ENCODE results near the gene RFC1. TPM values are rescaled to one million over a fixed set of nuclear protein-coding genes. Genes with fewer than 3 reads are reported as not detected.
"Not testable (repeated sequence)": the region's sequence is repeated elsewhere in the genome, so short reads cannot be mapped to it uniquely, and the experiment has no call there.

Gene RFC1, protein sequence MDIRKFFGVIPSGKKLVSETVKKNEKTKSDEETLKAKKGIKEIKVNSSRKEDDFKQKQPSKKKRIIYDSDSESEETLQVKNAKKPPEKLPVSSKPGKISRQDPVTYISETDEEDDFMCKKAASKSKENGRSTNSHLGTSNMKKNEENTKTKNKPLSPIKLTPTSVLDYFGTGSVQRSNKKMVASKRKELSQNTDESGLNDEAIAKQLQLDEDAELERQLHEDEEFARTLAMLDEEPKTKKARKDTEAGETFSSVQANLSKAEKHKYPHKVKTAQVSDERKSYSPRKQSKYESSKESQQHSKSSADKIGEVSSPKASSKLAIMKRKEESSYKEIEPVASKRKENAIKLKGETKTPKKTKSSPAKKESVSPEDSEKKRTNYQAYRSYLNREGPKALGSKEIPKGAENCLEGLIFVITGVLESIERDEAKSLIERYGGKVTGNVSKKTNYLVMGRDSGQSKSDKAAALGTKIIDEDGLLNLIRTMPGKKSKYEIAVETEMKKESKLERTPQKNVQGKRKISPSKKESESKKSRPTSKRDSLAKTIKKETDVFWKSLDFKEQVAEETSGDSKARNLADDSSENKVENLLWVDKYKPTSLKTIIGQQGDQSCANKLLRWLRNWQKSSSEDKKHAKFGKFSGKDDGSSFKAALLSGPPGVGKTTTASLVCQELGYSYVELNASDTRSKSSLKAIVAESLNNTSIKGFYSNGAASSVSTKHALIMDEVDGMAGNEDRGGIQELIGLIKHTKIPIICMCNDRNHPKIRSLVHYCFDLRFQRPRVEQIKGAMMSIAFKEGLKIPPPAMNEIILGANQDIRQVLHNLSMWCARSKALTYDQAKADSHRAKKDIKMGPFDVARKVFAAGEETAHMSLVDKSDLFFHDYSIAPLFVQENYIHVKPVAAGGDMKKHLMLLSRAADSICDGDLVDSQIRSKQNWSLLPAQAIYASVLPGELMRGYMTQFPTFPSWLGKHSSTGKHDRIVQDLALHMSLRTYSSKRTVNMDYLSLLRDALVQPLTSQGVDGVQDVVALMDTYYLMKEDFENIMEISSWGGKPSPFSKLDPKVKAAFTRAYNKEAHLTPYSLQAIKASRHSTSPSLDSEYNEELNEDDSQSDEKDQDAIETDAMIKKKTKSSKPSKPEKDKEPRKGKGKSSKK
- total RNA-seq (38.4 TPM), polyA plus RNA-seq (ENCODE audit: insufficient read depth, low read depth, low replicate concordance) (14.5 TPM)
- long read RNA-seq, donor 1, full-length matches to known transcripts, result 4 of 37 reads
- long read RNA-seq, donor 1, partial matches to known transcripts, result 33 of 37 reads
- long read RNA-seq, donor 1, other reads (novel, unspliced or antisense), result 0 of 37 reads
- long read RNA-seq, donor 2, full-length matches to known transcripts, result 3 of 48 reads
- long read RNA-seq, donor 2, partial matches to known transcripts, result 45 of 48 reads
- long read RNA-seq, donor 2, other reads (novel, unspliced or antisense), result 0 of 48 reads
- long read RNA-seq, donor 3, full-length matches to known transcripts, result 2 of 53 reads
- long read RNA-seq, donor 3, partial matches to known transcripts, result 51 of 53 reads
- long read RNA-seq, donor 3, other reads (novel, unspliced or antisense), result 0 of 53 reads
- long read RNA-seq, donor 4, full-length matches to known transcripts, result 4 of 21 reads
- long read RNA-seq, donor 4, partial matches to known transcripts, result 17 of 21 reads
- long read RNA-seq, donor 4, other reads (novel, unspliced or antisense), result 0 of 21 reads
- long read RNA-seq, donor 5, result 0 reads
- long read RNA-seq, donor 6, full-length matches to known transcripts, result 2 of 39 reads
- long read RNA-seq, donor 6, partial matches to known transcripts, result 37 of 39 reads
- long read RNA-seq, donor 6, other reads (novel, unspliced or antisense), result 0 of 39 reads
- long read RNA-seq, donor 7, full-length matches to known transcripts, result 6 of 16 reads
- long read RNA-seq, donor 7, partial matches to known transcripts, result 8 of 16 reads
- long read RNA-seq, donor 7, other reads (novel, unspliced or antisense), result 2 of 16 reads
- long read RNA-seq, donor 8, full-length matches to known transcripts, result 4 of 17 reads
- long read RNA-seq, donor 8, partial matches to known transcripts, result 13 of 17 reads
- long read RNA-seq, donor 8, other reads (novel, unspliced or antisense), result 0 of 17 reads
- long read RNA-seq, donor 9, partial matches to known transcripts, result 0 of 2 reads
- long read RNA-seq, donor 9, other reads (novel, unspliced or antisense), result 0 of 2 reads
- long read RNA-seq, donor 10, full-length matches to known transcripts, result 3 of 39 reads
- long read RNA-seq, donor 10, partial matches to known transcripts, result 36 of 39 reads
- long read RNA-seq, donor 10, other reads (novel, unspliced or antisense), result 0 of 39 reads

DNA sequence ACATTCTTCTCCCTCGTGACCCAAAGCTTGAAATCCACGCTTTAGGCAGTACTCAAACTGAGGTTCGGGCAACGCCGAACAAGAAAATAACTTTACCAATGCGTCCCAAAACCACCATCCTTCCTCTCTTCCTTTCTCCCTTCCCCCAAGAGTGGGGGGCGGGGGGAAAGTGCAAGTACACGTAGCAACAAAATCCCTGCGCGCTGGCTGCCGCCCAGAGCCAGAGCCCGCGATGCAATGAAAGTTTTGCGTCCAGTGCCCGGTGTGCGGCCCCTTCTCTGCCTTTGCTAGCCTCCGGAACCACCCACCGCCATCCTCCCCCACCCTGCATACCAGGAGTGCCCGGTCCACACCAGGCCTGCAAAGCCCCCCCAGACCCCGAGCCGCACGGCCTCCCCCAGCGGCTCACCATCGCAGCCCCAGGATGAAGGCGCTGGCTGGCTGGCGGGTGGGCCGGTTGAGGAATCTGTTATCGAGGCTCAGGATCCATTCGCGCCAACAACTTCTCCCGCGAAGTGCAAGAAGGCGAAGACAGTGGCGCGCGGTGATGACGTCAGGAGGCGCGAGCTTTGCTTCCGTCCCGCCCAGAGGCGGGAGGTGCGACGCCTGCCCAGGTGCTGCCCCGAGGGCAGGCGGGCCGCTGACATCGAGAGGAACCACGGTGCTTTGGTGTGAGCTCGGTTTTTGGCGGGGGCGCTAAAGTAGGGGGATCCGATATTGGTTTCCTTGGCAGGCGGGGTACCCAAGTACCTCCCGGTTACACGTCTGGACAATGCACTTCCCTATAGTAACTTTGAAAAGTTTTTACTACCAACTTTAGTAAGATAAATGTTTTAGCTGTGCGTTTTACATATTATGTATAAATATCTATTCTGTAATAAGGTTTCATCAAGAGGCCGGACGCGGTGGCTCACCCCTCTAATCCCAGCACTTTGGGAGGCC, at the start of gene RFC1:
Gene RFC1 (minus strand): TSS at position 533 of the 942 bp plus-strand sequence. CDS start 121 bp downstream, at position 412.
- peaks cover 0 to 2% (median 0%) of the 10 kb centered on the region in 3 donors for H3K4me1 ChIP-seq (ENCODE audit: control insufficient read depth in 2 of 3, insufficient read depth in 2 of 3, low read depth in 1 of 3, low read length in 3 of 3)
- no peaks in the 10 kb centered on the region for H3K36me3 ChIP-seq (ENCODE audit: control insufficient read depth in 2 of 3, insufficient read depth in 3 of 3, low read length in 3 of 3)
- H3K9ac ChIP-seq (ENCODE audit: low read length in 3 of 3), result peak within 1 kb of the TSS; percentile 55 to 80 (median 57)
- H3K4me3 ChIP-seq (ENCODE audit: low read length in 3 of 3), result peak within 1 kb of the TSS; percentile 77 to 90 (median 89)
- intact Hi-C loops (cut with DNase I), result no loop called here
- DNase-seq (peak; percentile 94 to 98 (median 97)), FAIRE-seq (no peak)
- peak within 1 kb of the TSS; percentile 51 to 79 for H3K27ac ChIP-seq (ENCODE audit: low read depth in 2 of 2, low read length in 2 of 2)
- no peaks in the 10 kb centered on the region for H3K27me3 ChIP-seq (ENCODE audit: control insufficient read depth, insufficient read depth, low read length)
- no peaks in the 10 kb centered on the region for H3K9me3 ChIP-seq (ENCODE audit: control insufficient read depth in 2 of 3, insufficient read depth in 1 of 3, low read length in 3 of 3)
- TF ChIP-seq, protein P1, sequence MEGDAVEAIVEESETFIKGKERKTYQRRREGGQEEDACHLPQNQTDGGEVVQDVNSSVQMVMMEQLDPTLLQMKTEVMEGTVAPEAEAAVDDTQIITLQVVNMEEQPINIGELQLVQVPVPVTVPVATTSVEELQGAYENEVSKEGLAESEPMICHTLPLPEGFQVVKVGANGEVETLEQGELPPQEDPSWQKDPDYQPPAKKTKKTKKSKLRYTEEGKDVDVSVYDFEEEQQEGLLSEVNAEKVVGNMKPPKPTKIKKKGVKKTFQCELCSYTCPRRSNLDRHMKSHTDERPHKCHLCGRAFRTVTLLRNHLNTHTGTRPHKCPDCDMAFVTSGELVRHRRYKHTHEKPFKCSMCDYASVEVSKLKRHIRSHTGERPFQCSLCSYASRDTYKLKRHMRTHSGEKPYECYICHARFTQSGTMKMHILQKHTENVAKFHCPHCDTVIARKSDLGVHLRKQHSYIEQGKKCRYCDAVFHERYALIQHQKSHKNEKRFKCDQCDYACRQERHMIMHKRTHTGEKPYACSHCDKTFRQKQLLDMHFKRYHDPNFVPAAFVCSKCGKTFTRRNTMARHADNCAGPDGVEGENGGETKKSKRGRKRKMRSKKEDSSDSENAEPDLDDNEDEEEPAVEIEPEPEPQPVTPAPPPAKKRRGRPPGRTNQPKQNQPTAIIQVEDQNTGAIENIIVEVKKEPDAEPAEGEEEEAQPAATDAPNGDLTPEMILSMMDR (IDR thresholded peaks at IDR 0.05; ENCODE audit: borderline replicate concordance, extremely low read depth, insufficient read depth), result no peak

DNA sequence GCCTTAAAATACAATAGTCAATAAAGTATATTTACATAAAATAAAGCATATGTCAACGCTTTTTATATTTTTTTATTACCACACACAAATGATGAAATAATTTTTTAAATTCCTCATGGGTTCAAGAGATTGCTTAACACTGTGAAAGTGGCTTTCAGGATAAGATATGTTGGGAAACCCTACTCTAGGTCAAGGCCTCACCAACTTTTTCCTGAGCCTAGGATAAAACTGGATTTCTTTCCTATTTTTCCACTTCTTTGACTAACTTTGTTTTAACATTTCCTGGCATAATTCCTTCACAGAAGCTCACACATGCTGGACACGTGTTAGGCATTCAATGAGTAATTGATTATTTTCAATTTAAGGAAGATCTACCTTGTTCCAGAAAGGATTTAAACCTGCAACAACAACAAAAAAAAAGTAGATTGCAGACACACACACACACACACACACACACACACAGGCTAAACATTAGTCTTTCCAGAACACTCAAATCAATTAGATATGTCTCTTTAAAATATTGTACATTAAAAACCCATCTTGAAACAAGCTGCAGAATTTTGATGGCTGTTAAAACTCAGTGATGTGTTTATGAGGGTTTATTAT, 49.6 kb upstream of the RFC1 start:
- FAIRE-seq (no peak), DNase-seq (no peak)
- intact Hi-C loops (cut with DNase I), result no loop called here
- H3K27me3 ChIP-seq (ENCODE audit: control insufficient read depth, insufficient read depth, low read length), result no peaks in the 10 kb centered on the region
- no peaks in the 10 kb centered on the region for H3K9me3 ChIP-seq (ENCODE audit: control insufficient read depth in 2 of 3, insufficient read depth in 1 of 3, low read length in 3 of 3)
- TF ChIP-seq, protein P1 (IDR thresholded peaks at IDR 0.05; ENCODE audit: borderline replicate concordance, extremely low read depth, insufficient read depth), result no peak
- no peak overlapping the region for H3K9ac ChIP-seq (ENCODE audit: low read length in 3 of 3)
- no peak overlapping the region for H3K27ac ChIP-seq (ENCODE audit: low read depth in 2 of 2, low read length in 2 of 2)
- no peaks in the 10 kb centered on the region for H3K36me3 ChIP-seq (ENCODE audit: control insufficient read depth in 2 of 3, insufficient read depth in 3 of 3, low read length in 3 of 3)
- no peak overlapping the region for H3K4me3 ChIP-seq (ENCODE audit: low read length in 3 of 3)
- no peaks in the 10 kb centered on the region for H3K4me1 ChIP-seq (ENCODE audit: control insufficient read depth in 2 of 3, insufficient read depth in 2 of 3, low read depth in 1 of 3, low read length in 3 of 3)

DNA sequence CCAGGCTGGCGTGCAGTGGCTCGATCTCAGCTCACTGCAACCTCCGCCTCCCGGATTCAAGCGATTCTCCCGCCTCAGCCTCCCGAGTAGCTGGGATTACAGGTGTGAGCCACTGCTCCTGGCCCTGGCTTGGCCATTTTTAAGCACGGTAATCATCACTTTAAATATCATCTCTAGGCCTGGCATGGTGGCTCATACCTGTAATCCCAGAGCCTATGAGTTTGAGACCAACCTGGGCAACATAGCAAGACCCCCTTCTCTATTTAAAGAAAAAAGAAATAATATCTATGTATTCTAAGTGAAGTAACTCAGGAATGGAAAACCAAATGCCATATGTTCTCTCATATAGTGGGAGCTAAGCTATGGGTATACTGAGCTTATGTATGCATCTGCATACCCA, 45.4 kb upstream of the RFC1 start:
- FAIRE-seq; H3K9ac ChIP-seq (ENCODE audit: low read length in 3 of 3); H3K4me3 ChIP-seq (ENCODE audit: low read length in 3 of 3); DNase-seq; H3K9me3 ChIP-seq (ENCODE audit: control insufficient read depth in 2 of 3, insufficient read depth in 1 of 3, low read length in 3 of 3); H3K27ac ChIP-seq (ENCODE audit: low read depth in 2 of 2, low read length in 2 of 2); H3K4me1 ChIP-seq (ENCODE audit: control insufficient read depth in 2 of 3, insufficient read depth in 2 of 3, low read depth in 1 of 3, low read length in 3 of 3); H3K36me3 ChIP-seq (ENCODE audit: control insufficient read depth in 2 of 3, insufficient read depth in 3 of 3, low read length in 3 of 3); intact Hi-C loops (cut with DNase I); H3K27me3 ChIP-seq (ENCODE audit: control insufficient read depth, insufficient read depth, low read length): not testable (repeated sequence)

Measured in kidney (tissue), 22 donors.